ENCODE results near the gene HDX.
"Not testable (repeated sequence)": the region's sequence is repeated elsewhere in the genome, so short reads cannot be mapped to it uniquely, and the experiment has no call there.

HDX gene

GRCh38 chrX:84320023-84320422 lies 182.2 kb downstream of the HDX start:
- Histone ChIP-seq H3K36me3 (ENCODE audit: insufficient read depth, low read length) (no peaks in the 10 kb centered on the region), H2AFZ (ENCODE audit: low read depth, low read length) (no peak overlapping the region), H3K9me3 (ENCODE audit: low read length) (peaks cover 4% of the 10 kb centered on the region), H3K4me3 (ENCODE audit: low read length) (no peak overlapping the region), H3K4me1 (ENCODE audit: insufficient read depth, low read length) (peaks cover 12% of the 10 kb centered on the region), H3K27me3 (ENCODE audit: insufficient read depth, low read length) (no peaks in the 10 kb centered on the region)

GRCh38 chrX:84318661-84319060 lies 183.6 kb downstream of the HDX start:
- no peak overlapping the region for H3K4me3 ChIP-seq (ENCODE audit: low read length)
- H3K36me3 ChIP-seq (ENCODE audit: insufficient read depth, low read length) = no peaks in the 10 kb centered on the region
- H3K27me3 ChIP-seq (ENCODE audit: insufficient read depth, low read length) = no peaks in the 10 kb centered on the region
- H2AFZ ChIP-seq (ENCODE audit: low read depth, low read length) = no peak overlapping the region
- peaks cover 5% of the 10 kb centered on the region for H3K9me3 ChIP-seq (ENCODE audit: low read length)
- peaks cover 12% of the 10 kb centered on the region for H3K4me1 ChIP-seq (ENCODE audit: insufficient read depth, low read length)

GRCh38 chrX:84315946-84316345 lies 186.3 kb downstream of the HDX start:
- not testable (repeated sequence) for H3K9me3 ChIP-seq (ENCODE audit: low read length); H3K36me3 ChIP-seq (ENCODE audit: insufficient read depth, low read length); H3K27me3 ChIP-seq (ENCODE audit: insufficient read depth, low read length); H2AFZ ChIP-seq (ENCODE audit: low read depth, low read length); H3K4me3 ChIP-seq (ENCODE audit: low read length)
- H3K4me1 ChIP-seq (ENCODE audit: insufficient read depth, low read length) = peaks cover 12% of the 10 kb centered on the region
